ELR (cell line): ENCODE measurements around the gene B4GALNT1.
A peak's percentile ranks its signal among the peaks of the same experiment; 100 is the strongest.
"Not testable (repeated sequence)": the region's sequence is repeated elsewhere in the genome, so short reads cannot be mapped to it uniquely, and the experiment has no call there.

Experiments
- DNase-seq: peaks from one replicate; pipeline ENCODE4 v3.0.0-alpha.2; 2015; ENCODE audit warnings: low read depth

The B4GALNT1 gene

DNA sequence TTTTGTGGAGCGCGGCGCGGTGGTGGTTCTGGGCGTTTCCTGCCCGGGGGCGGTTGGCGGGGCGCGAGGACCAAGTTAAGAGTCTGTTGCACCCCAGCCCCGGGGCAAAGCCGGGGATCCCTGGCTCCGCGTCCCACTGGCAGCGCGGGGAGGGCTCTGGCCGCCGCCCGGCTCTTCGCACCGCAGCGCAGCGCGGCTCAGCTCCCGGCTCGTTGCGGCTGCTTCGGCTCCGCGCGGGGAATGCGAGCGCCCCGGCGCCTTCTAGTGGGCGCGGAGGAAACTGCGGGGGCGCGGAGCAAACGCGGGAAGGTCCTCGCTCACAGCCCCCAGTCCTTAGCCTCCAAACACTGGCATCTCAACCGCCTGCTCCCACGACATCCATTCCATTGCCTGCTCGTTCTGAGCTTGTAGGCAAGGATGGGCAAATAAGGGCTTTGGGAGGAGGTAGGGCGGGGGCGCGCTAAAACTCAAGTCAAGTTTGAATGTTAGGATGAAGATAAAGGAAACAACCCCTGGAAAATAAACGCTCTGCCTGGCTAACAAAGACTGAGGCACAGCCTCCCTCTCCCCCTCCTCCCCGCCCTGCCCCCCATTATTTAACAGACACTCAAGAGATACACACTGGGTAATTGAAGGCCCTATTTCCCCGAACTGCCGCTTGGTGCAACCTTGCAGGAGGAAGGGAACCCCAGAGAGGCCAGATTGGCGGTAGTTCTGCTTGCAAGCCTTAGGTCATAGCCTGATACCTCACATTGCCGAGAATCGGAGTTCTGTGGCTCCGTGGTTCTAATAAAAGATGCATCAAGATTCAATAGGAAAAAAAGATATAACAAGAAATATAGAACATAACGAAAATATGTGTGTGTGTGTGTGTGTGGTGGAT lies at the start of gene B4GALNT1:
B4GALNT1 (minus strand) TSS at position 244 of the 883 bp plus-strand sequence. CDS start 1,069 bp downstream, outside the sequence.
- DNase-seq, result peak; percentile 77

- no peak for DNase-seq
Measured at GRCh38 chr12:57679697-57680096, 46.7 kb upstream of the B4GALNT1 start.

DNA sequence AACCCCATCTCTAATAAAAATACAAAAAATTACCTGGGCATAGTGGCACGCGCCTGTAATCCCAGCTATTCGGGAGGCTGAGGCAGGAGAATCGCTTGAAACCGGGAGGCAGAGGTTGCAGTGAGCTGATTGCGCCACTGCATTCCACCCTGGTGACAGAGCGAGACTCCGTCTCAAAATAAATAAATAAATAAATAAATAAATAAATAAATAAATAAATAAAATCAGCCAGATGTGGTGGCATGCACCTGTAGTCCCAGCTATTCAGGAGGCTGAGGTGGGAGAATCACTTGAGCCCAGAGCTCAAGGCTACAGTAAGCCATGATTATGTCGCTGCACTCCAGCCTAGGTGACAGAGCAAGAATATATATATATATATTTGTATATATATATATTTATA lies 44.9 kb upstream of the B4GALNT1 start:
- DNase-seq, result not testable (repeated sequence)

GRCh38 chr12:57674691-57675090 lies 41.7 kb upstream of the B4GALNT1 start:
- DNase-seq, result no peak

DNA sequence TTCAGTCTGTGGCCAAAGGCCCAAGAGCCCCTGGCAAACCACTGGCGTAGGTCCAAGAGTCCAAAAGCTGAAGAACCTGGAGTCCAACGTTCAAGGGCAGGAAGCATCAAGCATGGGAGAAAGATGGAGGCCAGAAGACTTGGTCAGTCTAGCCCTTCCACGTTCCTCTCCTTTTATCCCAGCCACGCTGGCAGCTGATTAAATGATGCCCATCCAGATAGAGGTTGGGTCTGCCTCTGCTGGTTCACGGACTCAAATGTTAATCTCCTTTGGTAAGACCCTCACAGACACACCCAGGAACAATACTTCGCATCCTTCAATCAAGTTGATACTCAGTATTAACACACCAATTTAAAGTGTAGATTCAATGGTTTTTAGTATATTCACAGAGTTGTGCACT lies 39.8 kb upstream of the B4GALNT1 start:
- no peak for DNase-seq

GRCh38 chr12:57671811-57672210 lies 38.8 kb upstream of the B4GALNT1 start:
- DNase-seq, result not testable (repeated sequence)

DNA sequence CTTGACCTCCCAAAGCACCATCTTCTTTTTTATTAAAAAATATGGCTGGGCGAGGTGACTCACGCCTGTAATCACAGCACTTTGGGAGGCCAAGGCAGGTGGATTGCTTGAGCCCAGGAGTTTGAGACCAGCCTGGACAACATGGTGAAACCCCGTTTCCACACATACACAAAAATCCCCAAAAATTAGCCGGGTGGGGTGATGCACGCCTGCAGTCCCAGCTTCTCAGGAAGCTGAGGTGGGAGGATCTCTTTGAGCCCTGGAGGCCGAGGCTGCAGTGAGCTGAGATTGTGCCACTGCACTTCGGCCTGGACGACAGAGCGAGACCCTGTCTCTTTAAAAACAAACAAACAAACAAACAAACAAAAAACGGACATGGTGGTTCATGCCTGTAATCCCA lies 36.7 kb upstream of the B4GALNT1 start:
- not testable (repeated sequence) for DNase-seq

DNA sequence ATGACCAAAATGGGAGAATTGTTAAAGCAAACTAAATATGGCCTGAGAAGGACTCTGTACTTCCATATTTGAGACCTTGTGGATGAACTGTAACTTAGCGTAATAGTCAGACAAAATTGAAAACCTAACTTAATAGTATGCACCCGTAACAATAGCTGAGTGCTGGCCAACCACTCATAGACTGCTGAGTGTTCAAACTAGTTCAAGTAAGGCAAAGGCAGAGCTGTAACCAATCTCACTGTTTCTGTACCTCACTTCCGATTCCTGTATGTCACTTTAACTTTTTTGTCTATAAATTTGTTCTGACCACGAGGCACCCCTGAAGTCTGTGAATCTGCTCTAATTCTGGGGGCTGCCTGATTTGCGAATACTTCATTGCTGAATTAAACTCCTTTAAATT lies 33.9 kb upstream of the B4GALNT1 start:
- DNase-seq, result no peak

DNA sequence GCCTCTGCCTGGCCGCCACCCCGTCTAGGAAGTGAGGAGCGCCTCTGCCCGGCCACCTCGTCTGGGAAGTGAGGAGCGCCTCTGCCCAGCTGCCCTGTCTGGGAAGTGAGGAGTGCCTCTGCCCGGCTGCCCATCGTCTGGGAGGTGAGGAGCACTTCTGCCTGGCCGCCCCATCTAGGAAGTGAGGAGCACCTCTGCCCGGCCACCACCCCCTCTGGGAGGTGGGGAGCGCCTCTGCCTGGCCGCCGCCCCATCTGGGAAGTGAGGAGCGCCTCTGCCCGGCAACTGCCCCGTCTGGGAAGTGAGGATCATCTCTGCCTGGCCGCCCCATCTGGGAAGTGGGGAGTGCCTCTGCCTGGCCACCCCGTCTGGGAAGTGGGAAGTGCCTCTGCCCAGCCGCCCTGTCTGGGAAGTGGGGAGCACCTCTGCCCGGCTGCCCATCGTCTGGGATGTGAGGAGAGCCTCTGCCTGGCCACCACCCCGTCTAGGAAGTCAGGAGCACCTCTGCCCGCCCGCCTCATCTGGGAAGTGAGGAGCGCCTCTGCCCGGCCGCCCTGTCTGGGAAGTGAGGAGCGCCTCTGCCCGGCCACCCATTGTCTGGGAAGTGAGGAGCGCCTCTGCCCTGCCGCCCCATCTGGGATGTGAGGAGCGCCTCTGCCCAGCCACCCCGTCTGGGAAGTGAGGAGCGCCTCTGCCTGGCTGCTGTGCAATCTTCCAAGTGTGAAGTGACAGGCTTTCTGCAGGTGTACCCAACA lies 32.2 kb upstream of the B4GALNT1 start:
- not testable (repeated sequence) for DNase-seq

- no peak for DNase-seq
Measured at GRCh38 chr12:57661376-57661775, 28.4 kb upstream of the B4GALNT1 start.

- no peak for DNase-seq
Measured at GRCh38 chr12:57658890-57659289, 25.9 kb upstream of the B4GALNT1 start.

DNA sequence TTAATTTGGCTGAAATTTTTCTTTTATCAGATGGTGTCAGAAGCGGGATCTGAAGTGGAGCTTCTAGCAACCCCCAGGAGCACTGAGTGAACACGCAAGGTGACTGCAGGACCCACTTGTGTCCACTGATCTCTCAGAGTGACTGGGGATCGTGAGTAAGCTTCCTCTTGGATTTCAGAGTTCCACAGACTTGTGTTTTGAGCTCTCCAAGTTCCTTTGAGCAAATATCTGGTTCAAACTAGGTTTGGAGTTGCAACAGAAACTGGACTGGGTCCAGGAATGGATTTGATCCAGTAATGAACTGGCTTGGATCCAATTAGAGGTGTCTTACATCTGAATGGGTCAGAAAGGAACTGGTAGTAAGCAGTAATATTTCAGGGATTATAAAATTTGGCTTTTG lies 24.7 kb upstream of the B4GALNT1 start:
- no peak for DNase-seq

DNA sequence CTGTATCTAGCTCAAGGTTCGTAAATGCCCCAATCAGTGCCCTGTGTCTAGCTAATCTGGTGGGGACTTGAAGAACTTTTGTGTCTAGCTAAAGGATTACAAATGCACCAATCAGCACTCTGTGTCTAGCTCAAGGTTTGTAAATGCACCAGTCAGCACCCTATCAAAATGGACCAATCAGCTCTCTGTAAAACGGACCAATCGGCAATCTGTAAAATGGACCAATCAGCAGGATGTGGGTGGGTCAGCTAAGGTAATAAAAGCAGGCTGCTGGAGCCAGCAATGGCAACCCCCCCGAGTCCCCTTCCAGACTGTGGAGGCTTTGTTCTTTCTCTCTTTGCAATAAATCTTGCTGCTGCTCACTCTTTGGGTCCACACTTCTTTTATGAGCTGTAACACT lies 23.4 kb upstream of the B4GALNT1 start:
- not testable (repeated sequence) for DNase-seq

- no peak for DNase-seq
Measured at GRCh38 chr12:57655541-57656240, 22.7 kb upstream of the B4GALNT1 start.

DNA sequence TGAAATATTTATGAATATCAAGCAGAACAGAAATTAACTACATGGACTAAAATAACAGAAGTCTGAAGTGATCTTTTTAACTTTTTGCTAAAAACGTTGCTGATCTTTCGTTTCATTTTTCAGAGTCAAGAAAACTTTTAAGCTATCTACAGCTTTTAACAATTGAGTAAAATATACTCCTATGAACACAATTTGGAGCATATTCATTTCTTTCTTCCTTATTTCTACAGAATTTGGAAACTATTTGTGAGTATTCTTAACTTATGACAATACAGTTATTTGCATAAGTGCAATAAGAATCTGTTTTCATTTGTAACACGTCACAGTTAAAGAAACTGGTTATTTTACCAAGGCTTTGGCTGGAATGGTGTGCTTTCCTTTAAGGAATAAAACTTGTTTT lies 21.0 kb upstream of the B4GALNT1 start:
- DNase-seq, result no peak

DNA sequence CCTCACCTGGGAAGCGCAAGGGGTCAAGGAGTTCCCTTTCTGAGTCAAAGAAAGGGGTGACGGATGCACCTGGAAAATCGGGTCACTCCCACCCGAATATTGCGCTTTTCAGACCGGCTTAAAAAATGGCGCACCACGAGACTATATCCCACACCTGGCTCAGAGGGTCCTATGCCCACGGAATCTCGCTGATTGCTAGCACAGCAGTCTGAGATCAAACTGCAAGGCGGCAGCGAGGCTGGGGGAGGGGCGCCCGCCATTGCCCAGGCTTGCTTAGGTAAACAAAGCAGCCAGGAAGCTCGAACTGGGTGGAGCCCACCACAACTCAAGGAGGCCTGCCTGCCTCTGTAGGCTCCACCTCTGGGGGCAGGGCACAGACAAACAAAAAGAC lies 13.7 kb upstream of the B4GALNT1 start:
- not testable (repeated sequence) for DNase-seq

GRCh38 chr12:57645990-57646658 lies 13.1 kb upstream of the B4GALNT1 start:
- DNase-seq, result peak; percentile 55

- no peak for DNase-seq
Measured at GRCh38 chr12:57641699-57642442, 8.9 kb upstream of the B4GALNT1 start.

DNA sequence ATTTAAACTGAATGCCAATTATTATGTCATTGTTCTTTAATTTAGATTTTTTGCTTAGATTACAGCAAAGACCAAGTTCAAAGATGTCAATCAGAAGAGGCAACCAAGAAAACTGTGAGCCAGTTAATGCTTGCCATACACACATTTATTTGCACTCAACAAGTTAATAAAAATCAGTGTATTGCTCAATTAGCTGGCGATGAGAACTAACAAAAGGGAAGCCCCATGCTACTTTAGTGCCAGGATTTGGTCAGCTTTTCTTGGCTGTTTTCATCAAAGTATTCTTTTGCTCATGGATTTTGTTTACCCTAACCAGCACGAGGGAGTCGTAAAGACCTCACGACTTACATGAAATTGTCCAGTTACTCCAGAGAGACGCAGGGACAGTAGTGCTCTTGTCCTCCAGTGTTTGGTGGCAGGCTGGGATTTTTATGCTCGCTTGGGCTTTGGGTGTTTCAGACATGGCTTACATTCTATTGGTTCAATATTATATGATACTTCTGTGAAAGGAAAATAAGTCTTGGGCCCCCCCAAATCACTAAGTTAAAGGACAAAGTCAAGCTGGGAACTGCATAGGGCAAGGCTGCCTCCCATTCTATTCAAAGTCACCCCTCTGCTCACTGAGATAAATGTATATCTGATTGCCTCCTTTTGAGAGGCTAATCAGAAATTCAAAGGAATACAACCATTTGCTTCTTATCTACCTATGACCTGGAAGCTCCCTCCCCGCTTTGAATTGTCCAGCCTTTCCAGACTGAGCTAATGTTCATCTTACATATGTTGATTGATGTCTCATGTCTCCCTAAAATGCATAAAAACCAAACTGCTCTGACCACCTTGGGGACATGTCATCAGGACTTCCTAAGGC lies 7.4 kb upstream of the B4GALNT1 start:
- DNase-seq, result no peak

- DNase-seq, result no peak
Measured at GRCh38 chr12:57638096-57638495, 5.1 kb upstream of the B4GALNT1 start.
